ENCODE results near the gene TAGLN3.

TAGLN3 gene

DNA sequence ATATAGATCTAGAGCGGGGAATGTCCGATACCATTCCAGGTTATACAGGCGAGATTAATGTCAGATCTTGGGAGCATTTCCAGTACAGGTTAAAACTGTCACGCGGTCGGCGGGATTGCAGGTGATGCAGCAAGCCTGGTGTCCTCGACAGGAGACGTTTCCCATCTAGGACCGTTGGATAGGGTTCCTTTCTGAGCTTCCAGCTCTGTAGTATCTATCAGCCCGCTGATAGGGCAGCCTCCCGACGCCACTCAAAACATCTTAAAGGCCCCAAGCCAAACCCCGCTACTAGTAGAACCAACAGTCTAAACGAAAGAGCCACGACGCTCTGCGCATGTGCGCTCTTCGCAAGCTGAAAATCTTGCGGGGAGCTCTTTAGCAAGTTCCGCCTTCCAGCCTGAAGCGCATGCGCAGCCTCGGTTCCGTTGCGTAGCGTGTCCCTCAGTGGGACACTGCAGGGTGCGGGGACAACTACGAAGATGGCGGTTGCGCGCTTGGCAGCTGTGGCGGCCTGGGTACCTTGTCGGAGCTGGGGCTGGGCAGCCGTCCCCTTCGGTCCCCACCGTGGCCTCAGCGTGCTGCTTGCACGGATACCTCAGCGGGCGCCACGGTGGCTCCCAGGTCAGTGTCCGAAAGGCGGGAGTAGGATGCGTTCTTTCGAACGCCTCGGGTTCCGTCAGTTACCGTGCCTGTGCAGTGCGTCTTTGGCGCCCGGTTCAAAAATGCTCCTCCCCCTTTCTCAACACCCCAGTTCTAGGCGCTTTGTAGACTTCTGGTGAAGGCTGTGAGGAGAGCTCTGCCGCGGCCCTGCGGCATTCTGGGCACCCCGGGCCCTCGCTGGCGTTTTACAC lies 19.9 kb upstream of the TAGLN3 start, which contains the start of gene ABHD10:
Gene ABHD10 (plus strand): TSS at position 444 of the 851 bp plus-strand sequence. CDS start 36 bp downstream, at position 480.
- peak; percentile 91 to 99 for DNase-seq

DNA sequence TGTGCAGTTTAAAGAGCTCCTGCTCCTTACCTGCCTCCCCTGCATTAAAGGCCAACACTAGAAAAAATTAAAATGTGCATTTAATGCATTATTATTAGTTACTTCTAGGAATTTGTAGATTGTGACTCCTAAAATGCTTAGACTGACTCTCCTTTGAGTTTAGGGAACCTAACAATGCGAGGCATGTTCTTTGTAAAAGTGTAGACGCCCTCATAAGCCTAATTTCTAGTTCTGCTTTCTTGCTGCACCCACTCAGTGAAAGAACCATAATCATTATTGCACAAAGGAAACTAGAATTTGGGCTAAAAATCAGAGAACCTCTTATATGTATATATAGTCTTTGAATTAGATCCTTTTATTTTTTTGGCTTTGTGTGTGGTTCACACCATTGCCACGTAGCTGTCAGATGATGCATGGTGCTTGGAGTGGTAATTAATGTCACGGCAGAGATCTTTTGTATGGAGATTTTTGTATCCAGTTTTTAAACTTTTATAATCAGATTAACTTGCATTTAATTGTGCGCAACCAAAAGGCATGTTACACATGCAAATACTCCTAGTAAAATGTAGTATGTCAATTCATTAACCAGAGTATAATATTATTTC lies 19.2 kb upstream of the TAGLN3 start:
- DNase-seq, result peak; percentile 81 to 82

GRCh38 chr3:111980716-111981456 lies 17.8 kb upstream of the TAGLN3 start:
- no peak for DNase-seq

DNA sequence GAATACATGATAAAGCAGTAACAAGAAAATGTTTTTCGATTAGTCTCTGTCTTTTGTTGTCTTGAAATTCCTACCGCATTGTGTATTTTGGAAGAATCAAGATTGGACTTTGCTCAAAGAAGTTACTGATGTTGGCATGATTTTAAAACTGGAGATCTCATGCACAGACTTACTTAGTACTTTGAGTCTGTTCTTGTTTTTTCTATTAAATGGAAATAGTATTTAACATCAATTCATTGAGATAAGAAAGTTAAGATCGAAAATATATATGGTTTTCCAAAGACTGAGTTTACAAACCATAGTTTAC lies 17.3 kb upstream of the TAGLN3 start:
- DNase-seq, result no peak

- no peak for DNase-seq
Observed at GRCh38 chr3:111984636-111985298, 14.0 kb upstream of the TAGLN3 start.

DNA sequence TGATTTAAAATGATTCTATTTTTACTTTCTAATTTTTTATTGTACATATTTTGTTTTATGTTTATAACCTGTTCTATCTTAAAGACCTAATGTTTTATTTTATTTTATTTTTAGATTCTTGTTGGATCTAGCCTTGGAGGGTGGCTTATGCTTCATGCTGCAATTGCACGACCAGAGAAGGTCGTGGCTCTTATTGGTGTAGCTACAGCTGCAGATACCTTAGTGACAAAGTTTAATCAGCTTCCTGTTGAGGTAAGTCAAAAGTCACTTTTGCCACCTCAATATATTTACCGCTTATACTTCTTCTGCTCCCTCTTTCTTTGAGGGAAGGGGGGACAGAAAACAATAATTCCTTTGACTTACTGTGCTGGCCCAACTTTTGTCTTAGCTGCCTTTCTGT lies 11.9 kb upstream of the TAGLN3 start:
- DNase-seq, result no peak

DNA sequence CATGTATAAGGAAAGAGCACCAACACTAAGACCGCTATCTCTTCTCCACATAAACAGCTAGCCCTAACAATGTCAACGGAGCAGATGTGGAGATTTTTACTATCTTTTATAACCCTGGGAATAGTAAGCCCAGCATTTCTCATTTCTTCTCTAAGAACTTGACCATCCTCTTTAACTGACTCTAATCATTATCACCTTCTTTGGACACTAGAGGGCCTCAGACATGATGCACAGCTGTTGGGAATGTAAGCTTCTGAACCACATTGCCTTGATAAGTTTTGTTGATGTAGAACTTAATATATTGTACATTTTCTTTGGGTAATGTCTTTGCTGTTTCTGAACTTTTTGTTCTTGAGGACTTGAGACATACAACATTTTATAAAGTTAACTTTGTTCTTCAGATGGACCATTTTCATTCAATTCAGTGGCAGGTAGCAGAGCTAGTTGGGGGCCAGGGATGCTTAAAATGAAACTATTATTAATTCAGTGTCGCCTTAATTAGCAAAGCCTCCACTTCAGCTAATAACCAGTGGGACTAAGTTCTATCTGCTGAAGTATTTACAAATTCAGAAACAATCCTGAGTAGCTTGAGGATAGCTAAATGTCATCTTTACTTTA lies 9.6 kb upstream of the TAGLN3 start:
- peak; percentile 39 to 73 for DNase-seq

GRCh38 chr3:111993038-111993437 lies 5.7 kb upstream of the TAGLN3 start:
- no peak for DNase-seq

- no peak for DNase-seq
Observed at GRCh38 chr3:111999484-112000324, 982 bp downstream of the TAGLN3 start.

GRCh38 chr3:112000367-112000771 lies 1.6 kb downstream of the TAGLN3 start:
- no peak for DNase-seq

DNA sequence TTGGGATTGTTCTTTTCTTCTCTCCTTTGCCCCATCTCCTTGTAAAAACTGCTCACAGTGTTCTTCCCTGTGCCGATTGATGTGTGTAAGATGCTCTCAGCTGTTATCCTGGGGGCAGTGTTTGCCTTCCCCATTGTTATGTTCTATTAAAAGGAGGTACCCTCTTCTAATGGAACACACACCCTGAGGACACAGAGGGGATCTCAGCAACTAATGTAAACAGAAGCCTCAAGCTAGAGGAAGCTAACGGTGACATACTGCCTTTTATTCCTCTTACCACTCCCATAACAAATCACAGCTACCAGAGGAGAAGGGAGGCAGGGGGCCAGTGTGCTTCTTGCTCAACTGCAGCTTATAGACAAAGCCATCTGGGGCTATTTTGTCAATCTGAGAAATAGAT lies 2.2 kb downstream of the TAGLN3 start:
- no peak for DNase-seq

- no peak for DNase-seq
Observed at GRCh38 chr3:112001526-112001925, 2.8 kb downstream of the TAGLN3 start.

DNA sequence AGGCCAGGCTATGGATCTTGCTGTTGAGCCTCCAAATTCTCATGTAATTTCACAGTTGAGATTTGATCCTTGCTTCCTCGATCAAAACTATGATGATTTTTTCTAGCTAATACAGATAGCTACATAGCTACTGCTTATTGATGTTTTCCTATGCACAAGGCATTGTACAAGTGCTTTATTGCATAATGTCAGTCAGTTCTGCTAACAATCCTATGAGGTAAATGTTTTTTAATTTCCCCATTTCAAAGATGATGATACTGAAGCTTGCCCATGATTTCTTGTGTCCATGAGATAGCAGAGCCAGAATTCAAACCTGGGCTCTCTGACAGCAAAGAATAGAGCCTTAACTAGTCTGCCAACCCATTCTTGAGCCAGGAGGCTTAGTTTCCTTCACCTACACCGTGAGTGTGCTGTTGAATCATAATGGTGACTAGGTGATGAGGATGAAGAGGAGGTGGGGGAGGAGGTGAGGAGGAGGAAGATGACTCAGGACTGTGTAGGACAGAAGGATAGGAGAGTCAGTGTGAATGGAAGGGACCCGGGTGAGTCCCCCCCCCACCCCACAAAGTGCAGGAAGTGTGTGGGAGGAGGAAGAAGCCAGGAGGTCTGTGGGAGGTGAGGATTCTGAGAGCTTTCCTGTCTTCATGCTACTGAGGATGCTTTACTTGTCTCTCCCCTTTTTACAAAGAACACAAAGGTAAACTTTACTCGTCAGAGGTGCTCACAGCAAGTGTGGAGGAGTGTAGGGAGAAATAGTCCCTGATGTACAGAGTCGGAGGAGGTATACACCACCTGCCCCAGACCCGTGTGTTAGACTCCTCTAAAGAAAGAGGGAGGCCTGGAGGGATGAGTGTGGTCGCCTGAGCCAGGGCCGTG lies 3.6 kb downstream of the TAGLN3 start:
- DNase-seq, result peak; percentile 18 to 46

- DNase-seq, result no peak
Observed at GRCh38 chr3:112003321-112004080, 4.8 kb downstream of the TAGLN3 start.

DNA sequence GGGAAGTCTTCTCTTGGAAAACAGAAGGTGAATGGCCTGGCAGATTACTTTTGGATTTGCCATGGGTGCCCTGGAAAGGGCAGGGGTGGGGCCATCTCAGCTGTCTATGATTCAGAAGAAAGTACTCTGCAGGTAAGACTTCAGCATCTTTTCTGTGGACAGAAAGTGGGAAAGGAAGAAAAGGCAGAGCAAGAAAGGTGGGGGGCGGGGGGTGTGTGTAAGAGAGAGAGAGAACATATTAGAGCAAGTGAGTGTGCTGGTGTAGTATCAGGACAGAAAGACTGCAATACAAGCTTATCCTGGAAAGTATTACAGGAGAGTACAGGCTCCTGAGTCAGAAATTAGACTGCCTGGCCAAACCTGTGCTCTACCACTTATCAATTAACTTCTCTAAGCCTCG lies 5.5 kb downstream of the TAGLN3 start:
- DNase-seq, result no peak

GRCh38 chr3:112004669-112005068 lies 5.9 kb downstream of the TAGLN3 start:
- DNase-seq, result no peak

GRCh38 chr3:112005091-112005672 lies 6.5 kb downstream of the TAGLN3 start:
- DNase-seq, result no peak

DNA sequence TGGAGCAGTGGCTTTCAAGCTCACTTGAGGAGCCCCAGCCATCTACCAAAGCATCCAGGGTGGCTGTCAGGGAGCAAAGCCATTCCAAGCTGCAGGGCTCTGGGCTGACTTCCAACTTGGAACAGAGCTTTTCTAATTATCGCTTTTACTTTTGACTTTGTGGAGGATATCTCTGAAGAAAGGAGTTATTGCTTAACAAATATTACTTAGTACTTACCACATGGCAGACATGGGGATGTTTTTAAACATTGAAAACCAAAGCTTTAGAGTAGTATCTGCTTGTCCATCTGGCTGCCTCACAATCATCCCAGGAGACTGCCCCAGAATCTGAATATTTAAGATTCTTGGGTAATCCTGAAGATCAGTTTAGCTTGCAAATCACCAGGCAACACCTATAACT lies 8.9 kb downstream of the TAGLN3 start:
- no peak for DNase-seq

- no peak for DNase-seq
Observed at GRCh38 chr3:112009670-112010069, 10.9 kb downstream of the TAGLN3 start.

DNA sequence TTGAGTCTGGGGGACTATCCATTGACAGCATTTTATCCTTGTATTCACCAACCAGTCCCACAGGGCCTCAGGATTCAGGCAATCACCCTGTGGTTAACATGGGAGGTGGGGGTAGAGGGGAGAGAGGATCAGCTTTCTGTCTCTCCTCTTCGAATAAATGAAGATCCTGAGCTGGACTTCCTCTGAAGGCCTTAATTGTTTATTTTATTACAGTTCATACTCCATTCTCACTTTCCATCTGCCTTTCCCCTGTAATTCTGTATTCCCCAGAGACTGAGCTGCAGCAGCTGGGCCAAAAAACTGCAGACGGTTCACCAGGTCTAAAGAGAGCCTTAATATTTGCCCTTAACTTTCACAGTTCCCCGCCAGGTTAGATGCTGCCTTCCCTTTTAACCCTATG lies 11.9 kb downstream of the TAGLN3 start:
- DNase-seq, result no peak
